GM12801 (cell line): ENCODE results near the gene EWSR1.

ENCODE experiments used
- TF ChIP-seq, protein P1 (sequence below): IDR thresholded peaks from one replicate; pipeline ENCODE4 v1.5.1; 2011; ENCODE audit warnings: control low read depth; ENCODE audit not compliant: insufficient read length; ENCODE audit errors: extremely low read depth

Gene EWSR1

DNA sequence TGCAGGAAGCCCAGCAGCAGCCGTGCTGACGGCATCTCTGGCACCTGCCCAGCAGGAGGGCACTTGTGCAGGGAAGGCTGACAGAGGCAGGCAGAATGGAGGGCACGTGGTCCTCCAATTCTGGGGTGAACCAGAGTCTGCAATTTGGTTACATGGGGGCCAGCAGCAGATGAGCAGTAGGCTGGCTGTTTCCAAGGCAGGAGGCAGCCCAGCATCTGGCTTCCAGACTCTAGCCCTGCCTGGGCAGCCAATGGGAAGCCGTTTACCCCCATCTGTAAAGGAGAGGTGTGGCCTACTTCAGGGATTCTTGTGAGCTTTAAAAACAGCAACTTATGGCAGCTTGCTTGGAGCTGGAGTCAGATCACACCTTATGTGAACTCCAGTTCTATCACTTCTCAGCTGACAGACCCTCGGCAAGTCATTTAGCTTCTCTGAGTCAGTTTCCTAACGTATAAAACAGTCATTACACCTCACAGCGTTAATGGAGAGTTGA, 75.3 kb downstream of the EWSR1 start:
- TF ChIP-seq, protein P1, sequence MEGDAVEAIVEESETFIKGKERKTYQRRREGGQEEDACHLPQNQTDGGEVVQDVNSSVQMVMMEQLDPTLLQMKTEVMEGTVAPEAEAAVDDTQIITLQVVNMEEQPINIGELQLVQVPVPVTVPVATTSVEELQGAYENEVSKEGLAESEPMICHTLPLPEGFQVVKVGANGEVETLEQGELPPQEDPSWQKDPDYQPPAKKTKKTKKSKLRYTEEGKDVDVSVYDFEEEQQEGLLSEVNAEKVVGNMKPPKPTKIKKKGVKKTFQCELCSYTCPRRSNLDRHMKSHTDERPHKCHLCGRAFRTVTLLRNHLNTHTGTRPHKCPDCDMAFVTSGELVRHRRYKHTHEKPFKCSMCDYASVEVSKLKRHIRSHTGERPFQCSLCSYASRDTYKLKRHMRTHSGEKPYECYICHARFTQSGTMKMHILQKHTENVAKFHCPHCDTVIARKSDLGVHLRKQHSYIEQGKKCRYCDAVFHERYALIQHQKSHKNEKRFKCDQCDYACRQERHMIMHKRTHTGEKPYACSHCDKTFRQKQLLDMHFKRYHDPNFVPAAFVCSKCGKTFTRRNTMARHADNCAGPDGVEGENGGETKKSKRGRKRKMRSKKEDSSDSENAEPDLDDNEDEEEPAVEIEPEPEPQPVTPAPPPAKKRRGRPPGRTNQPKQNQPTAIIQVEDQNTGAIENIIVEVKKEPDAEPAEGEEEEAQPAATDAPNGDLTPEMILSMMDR, result no peak

DNA sequence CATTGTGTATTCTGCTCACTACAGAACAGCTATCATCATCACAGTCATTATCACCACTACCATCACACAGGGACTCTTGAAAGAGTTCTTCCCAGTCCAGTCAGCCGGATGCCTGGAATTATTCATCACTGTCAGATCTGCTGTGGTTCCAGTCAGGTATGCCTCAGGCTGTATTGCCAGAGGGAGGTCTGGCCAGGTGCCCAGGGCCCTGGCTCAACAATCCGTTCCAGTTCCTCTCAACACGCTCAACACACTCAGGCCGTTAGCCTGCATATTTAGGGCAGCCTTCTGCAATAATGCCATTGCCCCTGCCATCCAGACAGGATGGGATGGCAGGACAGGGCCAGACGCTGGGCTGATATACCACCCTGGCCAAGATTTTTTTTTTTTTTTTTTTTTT, 76.1 kb downstream of the EWSR1 start:
- TF ChIP-seq, protein P1, result no peak

DNA sequence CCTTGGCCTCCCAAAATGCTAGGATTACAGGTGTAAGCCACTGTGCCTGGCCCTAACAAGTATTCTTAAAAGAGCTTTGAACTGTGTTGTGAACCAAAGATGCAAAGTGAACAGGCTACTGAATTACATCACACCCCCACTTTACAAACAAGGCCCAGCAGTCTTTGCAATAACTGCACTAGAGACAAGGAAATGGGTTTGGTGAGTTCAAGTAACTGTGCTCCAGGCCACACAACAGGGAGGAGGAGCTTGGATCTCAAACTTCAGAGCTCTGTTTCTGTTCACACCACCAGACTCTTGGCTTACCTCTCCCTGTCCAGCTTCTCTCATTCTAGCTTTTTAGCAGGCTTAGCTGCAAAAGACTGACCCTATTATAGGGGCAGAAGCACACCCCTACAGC, 77.9 kb downstream of the EWSR1 start:
- TF ChIP-seq, protein P1, result no peak

DNA sequence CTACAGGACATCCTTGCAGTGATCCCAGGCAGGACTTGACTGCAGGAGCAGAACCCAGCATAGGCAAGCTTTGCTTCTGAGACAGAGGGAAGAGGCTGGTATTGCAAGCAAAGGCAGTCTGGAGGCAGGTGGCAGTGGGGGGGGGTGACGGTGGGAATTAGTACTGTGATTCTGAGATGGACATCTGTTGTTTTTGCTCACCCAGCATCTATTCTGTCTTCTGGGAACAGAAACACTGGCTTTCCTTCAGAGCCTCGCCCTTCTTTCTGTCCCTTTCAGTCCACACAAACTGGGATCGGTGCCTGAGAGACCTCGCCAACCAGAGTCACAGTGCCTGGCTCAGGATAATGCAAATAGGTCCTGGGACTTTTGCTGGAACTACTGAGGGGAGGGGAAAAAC, 78.6 kb downstream of the EWSR1 start:
- TF ChIP-seq, protein P1, result no peak

DNA sequence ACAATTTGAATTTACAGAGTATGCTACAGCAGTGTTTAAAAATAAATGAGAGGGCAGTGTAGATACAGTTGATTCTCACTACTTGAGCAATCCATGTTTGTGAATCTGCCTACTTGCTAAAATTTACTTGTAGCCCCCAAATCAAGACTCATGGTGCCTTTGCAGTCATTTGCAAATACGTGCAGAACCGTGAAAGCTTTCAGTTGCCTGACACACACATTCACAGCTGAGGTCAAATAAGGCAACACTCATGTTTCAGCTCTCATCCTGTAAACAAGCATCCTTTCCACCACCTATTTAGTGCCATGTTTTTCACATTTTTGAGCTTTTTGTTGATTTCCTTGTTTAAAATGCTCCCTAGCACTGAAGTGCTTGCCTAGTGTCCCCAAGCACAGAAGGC, 80.0 kb downstream of the EWSR1 start:
- TF ChIP-seq, protein P1, result no peak

DNA sequence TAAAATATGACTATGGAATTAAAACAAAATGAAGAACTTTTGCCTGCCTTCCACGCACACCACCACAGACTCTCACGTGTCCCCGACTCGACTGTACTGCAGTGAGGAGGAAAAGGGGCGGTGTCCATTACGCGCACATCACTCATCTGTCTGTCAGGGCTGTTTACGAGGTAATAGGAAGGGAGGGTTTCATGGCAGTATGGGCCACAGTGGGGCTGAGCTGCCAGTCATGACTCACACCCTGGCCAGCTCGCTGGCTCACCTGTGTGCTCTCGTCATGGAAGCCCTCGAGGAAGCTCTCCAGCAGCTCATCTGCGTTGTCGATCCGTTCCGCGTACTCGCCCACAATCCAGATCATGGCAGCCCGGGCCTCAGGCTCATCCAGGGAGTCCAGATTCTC, 80.9 kb downstream of the EWSR1 start:
- TF ChIP-seq, protein P1, result no peak
